PFSK-1 (cell line): ENCODE measurements around the gene CTXN3.

Experiments
- POLR2AphosphoS5 ChIP-seq: IDR thresholded peaks from 2 replicates; pipeline ENCODE4 v1.6.1; 2012; ENCODE audit warnings: low read depth, mild to moderate bottlenecking, control low read depth, low read length, moderate library complexity
- SIN3A ChIP-seq: IDR thresholded peaks from 2 replicates; pipeline ENCODE4 v1.6.1; 2012; ENCODE audit warnings: mild to moderate bottlenecking, low read length, moderate library complexity, borderline replicate concordance; ENCODE audit not compliant: insufficient read depth

DNA sequence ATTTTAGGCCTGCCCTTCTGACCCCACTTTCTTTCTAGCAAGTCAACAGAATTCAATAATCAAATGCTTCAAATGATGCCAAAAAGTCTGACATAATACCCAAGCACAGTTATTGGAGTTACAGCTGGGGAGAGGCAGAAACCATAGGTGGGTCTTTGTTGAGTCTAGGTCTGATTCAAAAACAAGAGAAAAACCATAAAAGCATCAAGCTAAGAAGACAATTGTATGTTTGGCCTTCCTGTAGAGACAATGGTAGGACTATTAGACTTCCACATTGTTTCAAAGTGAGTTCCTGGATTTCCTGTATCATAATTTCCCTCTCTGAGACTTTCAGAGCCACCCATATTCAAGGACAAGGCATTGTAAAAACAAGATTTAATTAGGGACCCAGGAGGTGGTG is 37.5 kb downstream of the CTXN3 start:
- no peak for TF ChIP-seq POLR2AphosphoS5
- TF ChIP-seq SIN3A = no peak
